ENCODE results near the gene RFX3.

DNA sequence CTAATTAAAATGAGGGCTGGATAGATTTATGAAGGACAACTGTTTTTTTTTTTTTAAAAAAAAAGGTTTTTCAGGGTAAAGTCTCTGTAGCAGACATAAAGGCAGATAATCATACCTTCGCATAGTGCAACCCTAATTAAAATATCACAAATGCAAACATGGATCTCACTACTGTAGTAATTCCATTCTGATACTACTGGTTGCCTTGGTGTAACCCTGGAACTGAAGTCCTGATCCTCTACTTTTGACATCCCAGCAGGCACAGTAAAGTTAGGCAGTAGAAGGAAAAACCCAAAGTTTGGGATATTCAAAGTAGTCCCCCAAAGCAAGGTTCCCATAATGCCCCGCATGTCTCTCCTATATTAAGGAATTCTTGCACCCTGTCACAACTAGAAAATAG lies 19.6 kb downstream of the RFX3 start:
- TF ChIP-seq, protein P1, sequence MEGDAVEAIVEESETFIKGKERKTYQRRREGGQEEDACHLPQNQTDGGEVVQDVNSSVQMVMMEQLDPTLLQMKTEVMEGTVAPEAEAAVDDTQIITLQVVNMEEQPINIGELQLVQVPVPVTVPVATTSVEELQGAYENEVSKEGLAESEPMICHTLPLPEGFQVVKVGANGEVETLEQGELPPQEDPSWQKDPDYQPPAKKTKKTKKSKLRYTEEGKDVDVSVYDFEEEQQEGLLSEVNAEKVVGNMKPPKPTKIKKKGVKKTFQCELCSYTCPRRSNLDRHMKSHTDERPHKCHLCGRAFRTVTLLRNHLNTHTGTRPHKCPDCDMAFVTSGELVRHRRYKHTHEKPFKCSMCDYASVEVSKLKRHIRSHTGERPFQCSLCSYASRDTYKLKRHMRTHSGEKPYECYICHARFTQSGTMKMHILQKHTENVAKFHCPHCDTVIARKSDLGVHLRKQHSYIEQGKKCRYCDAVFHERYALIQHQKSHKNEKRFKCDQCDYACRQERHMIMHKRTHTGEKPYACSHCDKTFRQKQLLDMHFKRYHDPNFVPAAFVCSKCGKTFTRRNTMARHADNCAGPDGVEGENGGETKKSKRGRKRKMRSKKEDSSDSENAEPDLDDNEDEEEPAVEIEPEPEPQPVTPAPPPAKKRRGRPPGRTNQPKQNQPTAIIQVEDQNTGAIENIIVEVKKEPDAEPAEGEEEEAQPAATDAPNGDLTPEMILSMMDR (conservative IDR thresholded peaks at IDR 0.05; ENCODE audit: low read depth, low read length), result no peak
- no peak for TF ChIP-seq EZH2 (IDR thresholded peaks at IDR 0.05; ENCODE audit: borderline replicate concordance, low read depth, low read length, poor library complexity, severe bottlenecking)
